H1 (cell line): ENCODE measurements around the gene SCMH1. TPM values are rescaled to one million over a fixed set of nuclear protein-coding genes. Genes with fewer than 3 reads are reported as not detected.

Experiments used
- ATF2 ChIP-seq: IDR thresholded peaks from 2 replicates; pipeline ENCODE4 v1.6.1; 2012; ENCODE audit warnings: low read length, inconsistent platforms
- CBX5 ChIP-seq: fragments of 300-800, 300-1000 bp; sonication (generic); IDR thresholded peaks from 2 replicates; pipeline ENCODE4 v1.7.1; 2016; ENCODE audit warnings: antibody characterized with exemption, low read length, low read depth
- CEBPB ChIP-seq: IDR thresholded peaks from 2 replicates; pipeline ENCODE4 v1.6.1; 2012; ENCODE audit warnings: low read depth, low read length
- CHD7 ChIP-seq: fragments of 300-600 bp; sonication (generic); IDR thresholded peaks from 2 replicates; pipeline ENCODE4 v1.7.1; 2012; ENCODE audit warnings: low read length, moderate library complexity, mild to moderate bottlenecking, inconsistent platforms; ENCODE audit not compliant: insufficient replicate concordance
- EZH2 ChIP-seq: fragments of 200-600 bp; sonication (generic); IDR thresholded peaks from 2 replicates; pipeline ENCODE4 v1.7.1; 2012; ENCODE audit warnings: low read depth, mild to moderate bottlenecking, moderate library complexity, low read length, inconsistent platforms; ENCODE audit not compliant: severe bottlenecking
- KDM4A ChIP-seq: IDR thresholded peaks from one replicate; pipeline ENCODE4 v1.7.1; 2012; ENCODE audit warnings: low read depth, mild to moderate bottlenecking, moderate library complexity, low read length, inconsistent platforms; ENCODE audit not compliant: severe bottlenecking
- RFX5 ChIP-seq: IDR thresholded peaks from 2 replicates; pipeline ENCODE4 v1.6.1; 2011; ENCODE audit warnings: low read depth, low read length, improper control_type of control experiment, borderline replicate concordance
- SIX5 ChIP-seq: IDR thresholded peaks from 2 replicates; pipeline ENCODE4 v1.6.1; 2011; ENCODE audit warnings: mild to moderate bottlenecking, low read depth, low read length
- SUZ12 ChIP-seq: fragments of 200-600 bp; sonication (generic); IDR thresholded peaks from 2 replicates; pipeline ENCODE4 v1.6.1; 2012; ENCODE audit warnings: mild to moderate bottlenecking, inconsistent platforms, low read length, moderate library complexity, mixed read lengths
- TAF1 ChIP-seq: IDR thresholded peaks from 2 replicates; pipeline ENCODE4 v1.6.1; 2011; ENCODE audit warnings: mild to moderate bottlenecking, low read depth, low read length
- TCF12 ChIP-seq: IDR thresholded peaks from 2 replicates; pipeline ENCODE4 v1.6.1; 2011; ENCODE audit warnings: low read depth, mild to moderate bottlenecking, low read length
- polyA plus RNA-seq, 7 experiments: library from polyadenylated mRNA; depleted of rRNA in 3 of 7; stranded (reverse) in 5 of 7; unstranded in 2 of 7; fragments of >200 nt in 5 of 7; fragments of 200-250 nt in 2 of 7; gene quantifications; 1 replicate in 5 of 7; 2 replicates in 1 of 7; 4 replicates in 1 of 7; pipeline versions ENCODE4 v1.2.1 to v1.2.3, GENCODE V29; 2011 to 2013; ENCODE audit warnings: missing spikeins in 2 of 7, mixed read lengths in 2 of 7
- total RNA-seq: library from RNA; stranded (reverse); fragmentation: NEBNext Ultra II Directional; extraction: Animal tissue kit (Norgen Biotek cat#: 25700); gene quantifications from 2 replicates; pipeline ENCODE4 v1.2.1, GENCODE V29; 2021

The SCMH1 gene
- total and polyA plus RNA-seq, 2 of the 8 experiments (the other 6 are each of a cell fraction or from before 2014, with no cell fraction given) = 16.6 to 30.7 TPM

GRCh38 chr1:41086921-41087320 is 155.2 kb downstream of the SCMH1 start (continued):
- TF ChIP-seq CHD7 (no peak), SIX5 (no peak), CEBPB (no peak), TCF12 (no peak), EZH2 (no peak), TAF1 (no peak), KDM4A (no peak), CBX5 (no peak), RFX5 (no peak), SUZ12 (no peak), ATF2 (no peak)
